HG03095 (cell line): Measurements from ENCODE around the gene KLHDC7B.

Experiments used
- ATAC-seq: cut with Tn5 transposase; IDR thresholded peaks from one replicate; pipeline ENCODE4 v1.9.1; 2021; ENCODE audit warnings: moderate library complexity; ENCODE audit not compliant: unreplicated experiment

KLHDC7B gene

GRCh38 chr22:50545522-50546325, at the start of gene KLHDC7B:
Gene KLHDC7B (plus strand): TSS chr22:50545899. CDS start chr22:50546244, 345 bp downstream.
- ATAC-seq: no peak

GRCh38 chr22:50497093-50497492, 48.6 kb upstream of the KLHDC7B start:
- no peak for ATAC-seq

DNA sequence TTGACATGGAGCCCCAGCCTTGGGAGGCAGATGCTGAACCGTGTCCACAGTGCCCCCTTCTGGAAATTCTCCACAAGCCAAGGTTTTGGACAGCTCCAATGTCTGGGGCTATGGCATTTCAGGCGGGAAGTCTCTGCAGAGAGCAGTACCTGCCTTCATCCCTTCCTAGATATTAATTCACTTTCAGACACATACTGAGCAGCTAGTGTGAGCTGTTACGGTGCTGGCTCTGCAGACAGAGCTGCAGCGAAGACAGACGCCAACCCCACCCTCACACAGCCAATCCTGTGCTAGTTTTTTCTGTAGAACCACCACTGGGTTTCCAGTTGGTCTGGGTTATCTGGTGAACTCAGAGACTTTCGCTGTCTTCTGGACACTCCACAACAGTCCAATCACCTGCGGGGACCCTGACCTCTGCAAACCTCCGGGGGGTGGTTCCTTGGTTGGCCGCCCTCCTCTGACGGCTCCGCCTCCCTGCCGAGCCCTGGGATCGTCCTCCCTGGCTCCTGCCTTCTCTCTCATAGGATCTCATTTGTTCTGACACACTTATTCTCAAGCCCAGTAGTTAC, 47.3 kb upstream of the KLHDC7B start:
- no peak for ATAC-seq

DNA sequence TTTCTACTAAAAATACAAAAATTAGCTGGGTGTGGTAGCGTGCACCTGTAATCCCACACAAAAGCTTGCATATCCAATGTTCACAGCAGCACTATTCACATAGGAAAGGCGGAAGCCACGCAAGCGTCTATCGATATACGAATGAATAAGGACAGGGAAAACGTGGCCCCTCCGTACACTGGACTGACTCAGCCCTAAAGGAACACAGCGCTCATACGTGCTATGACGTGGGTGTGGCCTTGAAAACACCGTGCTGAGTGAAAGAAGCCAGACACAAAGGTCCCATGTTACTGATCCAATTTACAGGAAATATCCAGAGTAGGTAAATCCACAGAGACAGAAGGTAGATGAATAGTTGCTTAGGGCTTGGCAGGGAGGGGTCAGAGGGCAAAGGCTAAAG, 45.2 kb upstream of the KLHDC7B start:
- ATAC-seq: no peak

GRCh38 chr22:50502096-50502495, 43.6 kb upstream of the KLHDC7B start:
- no peak for ATAC-seq

GRCh38 chr22:50502628-50503474, 42.8 kb upstream of the KLHDC7B start:
- ATAC-seq: no peak

GRCh38 chr22:50503475-50504145, 42.1 kb upstream of the KLHDC7B start:
- ATAC-seq: no peak

GRCh38 chr22:50504369-50505211, 41.1 kb upstream of the KLHDC7B start:
- ATAC-seq: no peak

GRCh38 chr22:50505276-50505775, 40.4 kb upstream of the KLHDC7B start:
- no peak for ATAC-seq

GRCh38 chr22:50505776-50506610, 39.7 kb upstream of the KLHDC7B start:
- ATAC-seq: no peak

GRCh38 chr22:50506611-50507420, 38.9 kb upstream of the KLHDC7B start:
- no peak for ATAC-seq

DNA sequence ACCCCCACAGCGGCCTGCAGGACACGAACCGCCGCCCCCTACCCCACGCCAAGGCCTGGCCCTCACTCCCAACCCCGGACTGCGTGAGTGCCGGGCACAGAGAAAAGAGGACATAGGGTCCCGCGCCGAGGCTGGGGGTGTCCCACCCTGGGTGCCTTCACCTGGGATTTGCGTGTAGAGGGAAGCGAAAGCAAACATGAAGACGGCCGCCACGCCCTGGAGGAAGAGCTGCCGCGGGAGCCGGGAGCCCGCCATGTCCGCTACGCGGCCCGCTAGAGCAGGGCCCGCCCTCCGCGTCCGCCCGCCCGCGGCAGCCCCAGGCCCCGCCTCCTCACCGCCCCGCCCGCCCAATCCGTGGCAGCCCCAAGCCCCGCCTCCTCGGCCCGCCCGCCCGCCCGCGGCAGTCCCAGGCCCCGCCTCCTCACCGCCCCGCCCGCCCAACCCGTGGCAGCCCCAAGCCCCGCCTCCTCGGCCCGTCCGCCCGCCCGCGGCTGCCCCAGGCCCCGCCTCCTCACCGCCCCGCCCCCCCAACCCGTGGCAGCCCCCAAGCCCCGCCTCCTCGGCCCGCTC, 38.2 kb upstream of the KLHDC7B start, which contains the start of gene LMF2:
TSS of gene LMF2 (minus strand) at position 282 of the 570 bp plus-strand sequence. CDS start at position 255, 27 bp downstream.
- ATAC-seq: peak; percentile 58

DNA sequence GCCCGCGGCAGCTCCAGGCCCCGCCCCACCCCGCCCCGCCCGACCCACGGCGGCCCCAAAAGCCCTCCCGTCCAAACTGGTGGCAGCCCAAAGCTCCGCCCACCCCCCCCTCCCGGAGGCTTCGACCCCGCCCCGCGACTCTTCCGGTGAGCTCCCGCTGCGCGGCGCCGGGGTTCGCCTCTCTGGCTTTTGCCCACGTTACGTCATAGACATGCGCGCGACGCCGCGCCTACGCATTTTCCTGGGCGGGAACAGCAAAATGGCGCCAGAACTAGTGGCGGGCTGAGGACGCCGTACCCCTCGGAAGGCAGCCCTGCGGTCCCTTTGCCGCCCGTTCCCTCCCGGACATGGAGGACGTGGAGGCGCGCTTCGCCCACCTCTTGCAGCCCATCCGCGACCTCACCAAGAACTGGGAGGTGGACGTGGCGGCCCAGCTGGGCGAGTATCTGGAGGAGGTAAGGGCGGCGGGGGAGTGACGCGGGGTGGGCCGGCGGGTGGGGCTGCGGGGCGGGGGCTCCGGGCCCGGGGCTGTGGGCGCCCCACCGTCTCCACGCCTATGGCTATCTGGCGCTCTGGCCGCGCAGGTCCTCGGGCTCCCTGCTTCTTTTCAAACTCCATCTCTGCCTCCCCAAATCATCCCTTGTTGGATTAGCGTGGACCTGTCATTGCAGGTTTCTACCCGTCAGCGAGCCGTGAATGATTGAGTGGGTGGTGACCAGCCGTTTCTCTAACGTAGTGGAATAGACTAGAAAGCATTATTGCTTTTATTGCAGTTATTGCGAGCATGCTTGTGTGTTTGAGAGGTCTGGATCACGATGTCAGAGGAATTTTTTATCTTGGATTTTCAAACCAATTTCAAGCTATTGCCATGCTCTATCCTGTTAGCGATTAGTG, 37.5 kb upstream of the KLHDC7B start, which contains the start of gene NCAPH2:
TSS of gene NCAPH2 (plus strand) at position 234 of the 894 bp plus-strand sequence. CDS start at position 348, 114 bp downstream.
- ATAC-seq: peak; percentile 46

- no peak for ATAC-seq
Measured at GRCh38 chr22:50508897-50509296, 36.8 kb upstream of the KLHDC7B start.

- no peak for ATAC-seq
Measured at GRCh38 chr22:50513175-50513574, 32.5 kb upstream of the KLHDC7B start.

GRCh38 chr22:50516068-50516467, 29.6 kb upstream of the KLHDC7B start:
- no peak for ATAC-seq

GRCh38 chr22:50516891-50517290, 28.8 kb upstream of the KLHDC7B start:
- no peak for ATAC-seq
